Mucosa of descending colon (tissue), 3 donors: ENCODE results near the gene RPL29. TPM values are rescaled to one million over a fixed set of nuclear protein-coding genes. Genes with fewer than 3 reads are reported as not detected.

Experiments used
- ATAC-seq: fragments of 200-7000 bp; cut with Tn5 transposase; one replicate; pipeline ENCODE4 v1.9.1; 2020; ENCODE audit warnings: mild to moderate bottlenecking, moderate library complexity
- DNase-seq, 3 donors: peaks; one replicate each; pipeline ENCODE4 v3.0.0-alpha.2; 2020
- H3K36me3 ChIP-seq: fragments of 200-600 bp; one replicate; pipeline ENCODE4 v1.8.0; 2021; ENCODE audit warnings: low read depth, mild to moderate bottlenecking
- H3K4me1 ChIP-seq: fragments of 200-600 bp; one replicate; pipeline ENCODE4 v1.8.0; 2021; ENCODE audit warnings: low read depth, mild to moderate bottlenecking
- H3K4me3 ChIP-seq: fragments of 200-600 bp; one replicate; pipeline ENCODE4 v1.8.0; 2021; ENCODE audit warnings: mild to moderate bottlenecking
- H3K9me3 ChIP-seq: fragments of 200-600 bp; one replicate; pipeline ENCODE4 v1.8.0; 2021; ENCODE audit warnings: mild to moderate bottlenecking
- CTCF ChIP-seq: fragments of 200-600 bp; IDR thresholded peaks from one replicate; pipeline ENCODE4 v1.8.0; 2022; ENCODE audit warnings: antibody characterized with exemption, mild to moderate bottlenecking
- intact Hi-C, 2 donors: fragments of 100-400 bp; cut with DNase I in 1 of 2; cut with micrococcal nuclease in 1 of 2; formaldehyde crosslinking; loops; one replicate each; pipeline versions ENCODE4 v1.11.0 to v1.11.1; 2022; cut with DNase I, micrococcal nuclease
- total RNA-seq, 3 donors: library from RNA; stranded (reverse); fragmentation: NEBNext Ultra II Directional in 2 of 3; extraction: Animal tissue kit (Norgen Biotek cat#: 25700) in 2 of 3; gene quantifications; one replicate each; pipeline versions ENCODE4 v1.2.1 to v1.2.4, GENCODE V29; 2021 to 2023
- donor health status: DM: no; HTN: no; CAD: no; lungs with moderate emphysema.
- donor health status: DM: no; HTN: no; CAD: no.
- donor health status: DM: no; HTN: yes; CAD: no.

RPL29 gene
- total RNA-seq, 3 donors from 2014 or later: 782 to 973 (median 946) TPM

DNA sequence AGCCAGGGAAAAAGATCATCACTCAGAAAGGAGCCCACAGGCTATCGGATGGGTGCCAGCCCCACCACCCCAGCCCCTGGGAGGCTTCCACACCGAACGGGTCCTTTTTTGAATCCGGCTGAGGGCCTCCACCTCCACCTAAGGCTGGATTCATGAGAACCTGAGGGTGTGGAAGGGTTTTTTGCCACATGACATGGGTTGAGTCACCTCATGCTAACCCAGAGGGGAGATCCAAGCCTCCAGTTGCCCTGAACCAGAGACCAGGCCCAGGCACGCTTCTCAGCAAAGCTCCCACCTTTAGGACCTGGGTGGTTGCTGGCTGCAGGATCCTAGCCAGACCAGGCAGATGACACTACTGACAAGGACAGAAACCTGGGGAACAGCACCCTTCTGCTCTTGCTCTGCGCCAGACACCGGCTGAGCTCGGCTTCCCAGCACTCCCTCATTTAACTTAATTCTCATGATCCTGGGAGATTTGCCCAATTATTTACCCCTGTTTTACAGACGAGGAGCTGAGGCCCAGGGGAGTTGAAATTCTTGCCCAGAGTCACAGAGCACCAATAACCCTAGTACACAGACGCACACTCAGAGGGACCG lies 35.1 kb upstream of the RPL29 start:
- ATAC-seq (no peak), DNase-seq (no peak)
- Histone ChIP-seq H3K36me3 (no peaks in the 10 kb centered on the region), H3K4me1 (no peaks in the 10 kb centered on the region), H3K4me3 (no peak overlapping the region), H3K9me3 (no peaks in the 10 kb centered on the region)
- intact Hi-C loops: no loop called here
- TF ChIP-seq CTCF: no peak

DNA sequence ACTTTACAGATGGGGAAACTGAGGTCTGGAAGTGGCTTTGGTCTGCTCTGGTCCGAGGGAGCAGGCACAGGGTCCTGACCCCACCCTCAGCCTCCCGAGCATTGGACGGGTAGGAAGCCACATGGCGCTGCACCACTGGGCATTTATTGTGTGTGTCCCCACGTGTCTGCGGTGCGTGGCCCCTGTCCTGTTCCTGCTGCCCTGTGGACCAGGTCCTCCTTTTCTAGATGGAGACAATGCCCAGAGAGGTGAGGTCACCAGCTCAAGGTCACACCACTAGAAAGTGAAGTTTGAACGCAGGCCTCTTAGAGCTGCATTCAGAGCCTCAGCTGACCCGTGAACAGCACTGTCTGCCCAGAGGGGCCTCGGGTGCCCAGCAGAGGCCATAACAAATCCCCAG lies 33.8 kb upstream of the RPL29 start:
- Histone ChIP-seq H3K36me3 (no peaks in the 10 kb centered on the region), H3K4me1 (no peaks in the 10 kb centered on the region), H3K9me3 (no peaks in the 10 kb centered on the region), H3K4me3 (no peak overlapping the region)
- no peak for ATAC-seq
- no peak for DNase-seq
- TF ChIP-seq CTCF: no peak
- intact Hi-C loops: no loop called here

DNA sequence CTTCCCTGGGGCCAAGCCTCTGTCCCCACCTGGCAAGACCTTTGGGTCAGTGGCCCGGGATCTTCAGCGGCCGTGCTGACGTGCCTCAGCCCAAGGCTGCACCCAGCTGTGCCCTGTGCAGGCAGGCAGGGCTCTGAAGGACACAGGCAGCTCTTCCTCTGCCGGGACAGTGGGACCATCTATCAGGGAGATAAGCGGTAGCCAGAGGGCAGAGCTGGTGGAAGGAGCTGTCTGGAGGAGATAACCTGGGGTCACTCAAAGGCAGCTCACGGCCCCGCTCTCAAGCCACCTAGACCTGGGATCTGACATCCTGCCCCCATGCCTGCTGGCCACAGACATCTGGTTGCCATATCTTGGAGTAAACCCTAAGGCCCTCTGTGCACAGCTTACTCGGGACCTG lies 33.4 kb upstream of the RPL29 start:
- H3K9me3 ChIP-seq: no peaks in the 10 kb centered on the region
- ATAC-seq (no peak), DNase-seq (no peak)
- H3K4me1 ChIP-seq: no peaks in the 10 kb centered on the region
- no peaks in the 10 kb centered on the region for H3K36me3 ChIP-seq
- TF ChIP-seq CTCF: no peak
- intact Hi-C loops: no loop called here
- H3K4me3 ChIP-seq: no peak overlapping the region

- intact Hi-C loops: no loop called here
- TF ChIP-seq CTCF: no peak
- H3K9me3 ChIP-seq: no peaks in the 10 kb centered on the region
- no peaks in the 10 kb centered on the region for H3K4me1 ChIP-seq
- no peak for DNase-seq
- H3K36me3 ChIP-seq: no peaks in the 10 kb centered on the region
- no peak for ATAC-seq
- H3K4me3 ChIP-seq: no peak overlapping the region
Measured at GRCh38 chr3:52028572-52028971, 32.9 kb upstream of the RPL29 start.

DNA sequence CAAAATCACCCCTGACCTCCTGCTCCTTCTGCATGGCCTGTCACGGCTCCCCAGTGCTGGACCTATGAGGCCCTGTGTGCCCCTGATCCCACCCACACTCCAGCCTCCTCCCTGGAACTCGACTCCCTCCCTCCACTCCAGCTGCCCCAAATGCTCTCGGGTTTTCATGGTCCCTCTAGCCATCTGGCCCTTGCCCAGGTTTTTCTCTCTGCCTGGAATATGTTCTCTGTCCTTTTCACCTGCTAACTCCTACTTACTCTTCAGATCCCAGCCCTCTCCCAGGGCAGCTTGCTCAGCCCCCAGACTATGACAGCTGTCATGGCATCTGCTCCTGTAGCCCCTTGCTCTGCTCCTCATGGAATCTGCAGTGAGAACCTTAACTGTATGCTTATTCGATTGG lies 30.3 kb upstream of the RPL29 start:
- H3K4me3 ChIP-seq: no peak overlapping the region
- no peak for TF ChIP-seq CTCF
- no peaks in the 10 kb centered on the region for H3K36me3 ChIP-seq
- no peaks in the 10 kb centered on the region for H3K4me1 ChIP-seq
- ATAC-seq (no peak), DNase-seq (no peak)
- intact Hi-C loops: no loop called here
- no peaks in the 10 kb centered on the region for H3K9me3 ChIP-seq

DNA sequence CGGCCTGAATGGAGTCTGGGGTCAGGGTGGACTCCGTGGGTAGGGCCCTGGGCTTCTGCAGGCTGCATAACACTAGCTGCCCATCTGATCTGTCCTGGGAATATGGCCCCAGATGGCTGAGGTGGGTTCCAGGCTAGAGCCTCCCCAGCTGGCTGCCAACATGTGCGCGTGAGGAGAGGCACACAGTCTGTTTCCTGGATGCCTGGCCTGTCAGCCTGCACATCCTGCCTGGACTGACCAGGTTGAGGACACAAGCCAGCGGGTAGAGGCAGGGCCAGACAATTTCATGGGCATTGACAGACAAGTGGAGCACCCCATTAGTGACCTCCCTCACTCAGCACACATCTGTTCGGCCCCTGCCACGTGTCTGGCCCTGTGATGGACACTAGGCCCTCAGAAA lies 29.8 kb upstream of the RPL29 start:
- Histone ChIP-seq H3K4me3 (no peak overlapping the region), H3K4me1 (no peaks in the 10 kb centered on the region), H3K9me3 (no peaks in the 10 kb centered on the region), H3K36me3 (no peaks in the 10 kb centered on the region)
- no peak for ATAC-seq
- no peak for DNase-seq
- intact Hi-C loops: no loop called here
- no peak for TF ChIP-seq CTCF
